K562 (cell line): ENCODE data around the gene C11orf54. TPM values are rescaled to one million over a fixed set of nuclear protein-coding genes. Genes with fewer than 3 reads are reported as not detected.

Source experiments
- ATAC-seq: fragments of 200-7000 bp; cut with Tn5 transposase; 3 replicates; pipeline ENCODE4 v1.9.1; 2020; ENCODE audit warnings: moderate library complexity
- BruUV-seq: library from RNA; stranded (reverse); fragments of 400-500 nt; replicated peaks from 2 replicates; lab custom pipeline; 2021; lab: Mats Ljungman, UMichigan
- CTCF ChIA-PET: fragments of 300-600 bp; formaldehyde crosslinking; extraction: SDS; loops from one replicate; lab custom pipeline; 2021; ENCODE audit warnings: low intra/inter-chr PET ratio; lab: Yijun Ruan, JAX
- POLR2A ChIA-PET: fragments of 300-600, 350-650 bp; sonication (Branson Sonifier 250); formaldehyde crosslinking; extraction: SDS; loops from one replicate; lab custom pipeline; 2021; ENCODE audit warnings: antibody characterized with exemption, inconsistent platforms; lab: Yijun Ruan, JAX
- DNase-seq, 4 experiments: peaks; one replicate each; pipeline versions ENCODE4 v3.0.0 to v3.0.0-alpha.2; 2011 to 2018; ENCODE audit warnings: low spot score in 3 of 4, mixed read lengths in 3 of 4; ENCODE audit errors: extremely low read depth in 1 of 4
- FAIRE-seq: peaks from 2 replicates; lab custom pipeline; 2011; peaks lifted over from hg19 to GRCh38; lab: Jason Lieb, UNC
- H2AFZ ChIP-seq: 2 replicates; pipeline ENCODE4 v1.6.0; 2011; ENCODE audit warnings: low read depth, low read length, control low read depth, inconsistent platforms
- H3K27ac ChIP-seq: fragments of 200-600 bp; 3 replicates; pipeline ENCODE4 v1.8.0; 2011; ENCODE audit warnings: low read depth, mild to moderate bottlenecking, control low read depth, inconsistent platforms, low read length, moderate library complexity, mixed read lengths; ENCODE audit errors: extremely low read depth
- H3K27me3 ChIP-seq, 2 experiments: fragments of 300-600 bp in 1 of 2; 2 replicates in 1 of 2; 3 replicates in 1 of 2; pipeline versions ENCODE4 v1.6.0 to v1.8.0; 2011; ENCODE audit warnings: inconsistent platforms in 2 of 2, low read length in 2 of 2, mild to moderate bottlenecking in 1 of 2, mixed read lengths in 1 of 2, moderate library complexity in 1 of 2; ENCODE audit not compliant: control insufficient read depth in 2 of 2, insufficient read depth in 2 of 2
- H3K36me3 ChIP-seq: fragments of 300-600 bp; 3 replicates; pipeline ENCODE4 v1.8.0; 2011; ENCODE audit warnings: mild to moderate bottlenecking, low read length, inconsistent platforms; ENCODE audit not compliant: control insufficient read depth, insufficient read depth
- H3K4me1 ChIP-seq, 2 experiments: fragments of 200-600 bp in 1 of 2; replicated peaks in 1 of 2; 2 replicates in 1 of 2; 3 replicates in 1 of 2; pipeline versions ENCODE4 v1.5.1 to v1.8.0; 2011; ENCODE audit warnings: inconsistent platforms in 2 of 2, low read length in 2 of 2, mild to moderate bottlenecking in 1 of 2, mixed read lengths in 1 of 2, moderate library complexity in 1 of 2; ENCODE audit not compliant: control insufficient read depth in 2 of 2, insufficient read depth in 2 of 2
- H3K4me2 ChIP-seq: 2 replicates; pipeline ENCODE4 v1.6.1; 2011; ENCODE audit warnings: low read length, control low read depth, inconsistent platforms, mixed read lengths; ENCODE audit not compliant: insufficient read depth
- H3K4me3 ChIP-seq: fragments of 200-600 bp; sonication (generic), shearing (Covaris generic); 2 replicates; pipeline ENCODE4 v1.5.1; 2016; ENCODE audit warnings: control low read depth, inconsistent platforms
- H3K79me2 ChIP-seq: fragments of 200-600 bp; 3 replicates; pipeline ENCODE4 v1.8.0; 2011; ENCODE audit warnings: low read length, inconsistent platforms; ENCODE audit not compliant: control insufficient read depth, insufficient read depth
- H3K9ac ChIP-seq, 2 experiments: 2 replicates each; pipeline versions ENCODE4 v1.6.0 to v1.6.1; 2011; ENCODE audit warnings: low read depth in 2 of 2, low read length in 2 of 2, control low read depth in 1 of 2, inconsistent platforms in 1 of 2, mild to moderate bottlenecking in 1 of 2, mixed read lengths in 1 of 2; ENCODE audit not compliant: insufficient read depth in 1 of 2
- H3K9me1 ChIP-seq: one replicate; pipeline ENCODE4 v1.6.0; 2011; ENCODE audit warnings: inconsistent platforms, mild to moderate bottlenecking, low read length, moderate library complexity; ENCODE audit not compliant: control insufficient read depth, insufficient read depth
- H3K9me3 ChIP-seq: replicated peaks from 2 replicates; pipeline ENCODE4 v1.5.1; 2011; ENCODE audit warnings: low read depth, low read length, inconsistent platforms; ENCODE audit not compliant: control insufficient read depth, insufficient read depth
- H4K20me1 ChIP-seq: replicated peaks from 2 replicates; pipeline ENCODE4 v1.6.1; 2011; ENCODE audit warnings: low read length, inconsistent platforms, mixed read lengths; ENCODE audit not compliant: control insufficient read depth, insufficient read depth
- CBX3 ChIP-seq, 2 experiments: IDR thresholded peaks; 1 replicate in 1 of 2; 2 replicates in 1 of 2; pipeline ENCODE4 v1.6.1; 2012; ENCODE audit warnings: inconsistent platforms in 2 of 2, low read length in 2 of 2, borderline replicate concordance in 1 of 2, control low read depth in 1 of 2
- CTBP1 ChIP-seq: fragments of 450-650 bp; IDR thresholded peaks from 2 replicates; pipeline ENCODE4 v1.6.1; 2016; ENCODE audit warnings: borderline replicate concordance
- EP400 ChIP-seq: fragments of 450-650 bp; IDR thresholded peaks from 2 replicates; pipeline ENCODE4 v1.6.1; 2017; ENCODE audit warnings: antibody characterized with exemption, mild to moderate bottlenecking, moderate library complexity
- FUS ChIP-seq: fragments of 200-400 bp; formaldehyde crosslinking; optimal IDR thresholded peaks from 2 replicates; pipeline ENCODE3; 2017; ENCODE audit warnings: low read depth, low read length
- PHF8 ChIP-seq: fragments of 200-600 bp; sonication (generic); IDR thresholded peaks from 2 replicates; pipeline ENCODE4 v1.6.1; 2012; ENCODE audit warnings: mixed run types, mild to moderate bottlenecking, inconsistent platforms, low read length, moderate library complexity, borderline replicate concordance
- PURB ChIP-seq: sonication (generic); formaldehyde crosslinking; IDR thresholded peaks from 2 replicates; pipeline ENCODE4 v1.9.0; 2021; ENCODE audit warnings: low read depth, mild to moderate bottlenecking, missing genetic modification reagents
- RBFOX2 ChIP-seq: fragments of 200-400 bp; formaldehyde crosslinking; IDR thresholded peaks from 2 replicates; pipeline ENCODE4 v1.6.1; 2017; ENCODE audit warnings: low read depth, mild to moderate bottlenecking, low read length, moderate library complexity
- RREB1 ChIP-seq: fragments of 250-450 bp; sonication (Bioruptor Pico); IDR thresholded peaks from 2 replicates; pipeline ENCODE4 v1.4.0; 2020
- SP1 ChIP-seq: sonication (generic); formaldehyde crosslinking; IDR thresholded peaks from 2 replicates; pipeline ENCODE4 v1.8.1; 2022; ENCODE audit warnings: mild to moderate bottlenecking, missing genetic modification reagents
- SRF ChIP-seq, 2 experiments: fragments of 250-450, 450-650 bp in 1 of 2; sonication (Bioruptor Pico) in 1 of 2; sonication (generic) in 1 of 2; formaldehyde crosslinking; IDR thresholded peaks; 2 replicates each; pipeline versions ENCODE4 v1.5.0 to v1.5.1; 2020 to 2022; ENCODE audit warnings: mild to moderate bottlenecking in 1 of 2, missing genetic modification reagents in 1 of 2
- ZNF707 ChIP-seq: fragments of 250-450 bp; sonication (Bioruptor Pico); conservative IDR thresholded peaks from 2 replicates; pipeline ENCODE4 v1.8.0; 2022; ENCODE audit warnings: inconsistent platforms, mild to moderate bottlenecking, moderate library complexity
- WGBS: fragments of 100-300 bp; shearing (Covaris generic); methylation state at CpG from one replicate; pipeline ENCODE4 v1.1.6; 2016; ENCODE audit warnings: low coverage, mixed read lengths; ENCODE audit not compliant: insufficient coverage; ENCODE audit errors: missing lambda C conversion rate; 5-methylcytosine and 5-hydroxymethylcytosine counted together
- in situ Hi-C: fragments of 300-500 bp; cut with MboI; formaldehyde crosslinking; loops from 4 replicates; pipeline ENCODE4 v1.15.0; 2018; ENCODE audit warnings: inconsistent platforms, mixed read lengths
- intact Hi-C: fragments of 100-400 bp; cut with micrococcal nuclease; formaldehyde crosslinking; loops from 2 replicates; pipeline ENCODE4 v1.14.2; 2022
- polyA plus RNA-seq, 8 experiments: library from polyadenylated mRNA; depleted of rRNA in 4 of 8; stranded (reverse) in 5 of 8; unstranded in 3 of 8; fragments of >200 nt; fragmentation: Nextera tagmentation in 2 of 8; fragmentation: Illumina TruSeq in 1 of 8; extraction: Ambion mirVana in 2 of 8; extraction: Trizol in 1 of 8; gene quantifications; 2 replicates each; pipeline versions ENCODE4 v1.2.1 to v1.2.3, GENCODE V29; 2011 to 2014; ENCODE audit warnings: inconsistent platforms in 1 of 8, missing spikeins in 1 of 8
- total RNA-seq, 7 experiments: library from RNA; depleted of rRNA in 6 of 7; stranded (reverse); fragments of >200 nt in 6 of 7; fragmentation: Illumina TruSeq in 2 of 7; extraction: Trizol in 2 of 7; gene quantifications; 2 replicates each; pipeline versions ENCODE4 v1.2.1 to v1.2.3, GENCODE V29; 2011 to 2021; ENCODE audit warnings: low replicate concordance in 1 of 7

The C11orf54 gene
- total and polyA plus RNA-seq, 9 of the 15 experiments (the other 6 are each of a cell fraction or from before 2014, with no cell fraction given): 13.4 to 33.0 (median 23.1) TPM

GRCh38 chr11:93804879-93805278 lies 63.4 kb downstream of the C11orf54 start:
- Histone ChIP-seq H4K20me1 (no peaks in the 10 kb centered on the region), H3K79me2 (0 out of 3 replicates have a peak, but pooled peaks cover 3% of the 10 kb centered on the region), H3K9me1 (no peaks in the 10 kb centered on the region), H2AFZ (no peak overlapping the region), H3K9ac (no peak overlapping the region), H3K4me1 (no peaks in the 10 kb centered on the region), H3K27ac (no peak overlapping the region), H3K27me3 (no peaks in the 10 kb centered on the region), H3K4me2 (no peak overlapping the region), H3K36me3 (peaks cover 92% of the 10 kb centered on the region), H3K9me3 (no peaks in the 10 kb centered on the region), H3K4me3 (no peak overlapping the region)
- DNase-seq (no peak), FAIRE-seq (peak; percentile 6), ATAC-seq (no peak)
- 100% methylated on average over 2 of the region's 2 CpGs for WGBS
- CTCF ChIA-PET: no interaction called here
- intact Hi-C loops (no loop called here), in situ Hi-C loops (no loop called here)
- BruUV-seq: TSS peak; percentile 8
- POLR2A ChIA-PET: interaction anchor here (0.6 kb wide), 1 partner anchor 9 kb away, joined by 3 read pairs; no protein-coding TSS in a partner anchor
- TF ChIP-seq FUS (no peak), SRF (CRISPR knock-in tag; IDR thresholded peaks at IDR 0.05) (no peak), PURB (CRISPR knock-in tag) (no peak), CTBP1 (no peak), SP1 (no peak), RBFOX2 (no peak), EP400 (no peak), CBX3 (IDR thresholded peaks at IDR 0.05; ENCODE audit: borderline replicate concordance in 1 of 2, low read length in 2 of 2) (no peak), ZNF707 (CRISPR knock-in tag) (no peak), RREB1 (no peak), PHF8 (no peak)
